IPS-20b (cell line): ENCODE data around the gene HOOK2.
"Not testable (repeated sequence)": the region's sequence is repeated elsewhere in the genome, so short reads cannot be mapped to it uniquely, and the experiment has no call there.

Experiments
- H3K27ac ChIP-seq: one replicate; pipeline ENCODE4 v1.5.1; 2013; ENCODE audit warnings: low read length
- H3K27me3 ChIP-seq: 2 replicates; pipeline ENCODE4 v1.6.1; 2013; ENCODE audit warnings: mild to moderate bottlenecking, low read length, inconsistent platforms; ENCODE audit not compliant: insufficient read depth
- H3K36me3 ChIP-seq: 2 replicates; pipeline ENCODE4 v1.6.1; 2013; ENCODE audit warnings: low read depth, mild to moderate bottlenecking, inconsistent platforms, low read length, moderate library complexity; ENCODE audit not compliant: insufficient read depth
- H3K4me1 ChIP-seq: 2 replicates; pipeline ENCODE4 v1.6.1; 2013; ENCODE audit warnings: mild to moderate bottlenecking, control low read depth, inconsistent platforms, low read length, moderate library complexity; ENCODE audit not compliant: insufficient read depth
- H3K4me3 ChIP-seq: 2 replicates; pipeline ENCODE4 v1.5.1; 2013; ENCODE audit warnings: mild to moderate bottlenecking, low read length, inconsistent platforms
- H3K9ac ChIP-seq: 2 replicates; pipeline ENCODE4 v1.6.1; 2013; ENCODE audit warnings: low read depth, mild to moderate bottlenecking, inconsistent platforms, low read length, moderate library complexity
- H3K9me3 ChIP-seq: 2 replicates; pipeline ENCODE4 v1.6.1; 2013; ENCODE audit warnings: mild to moderate bottlenecking, low read depth, low read length, inconsistent platforms; ENCODE audit not compliant: insufficient read depth

The HOOK2 gene

DNA sequence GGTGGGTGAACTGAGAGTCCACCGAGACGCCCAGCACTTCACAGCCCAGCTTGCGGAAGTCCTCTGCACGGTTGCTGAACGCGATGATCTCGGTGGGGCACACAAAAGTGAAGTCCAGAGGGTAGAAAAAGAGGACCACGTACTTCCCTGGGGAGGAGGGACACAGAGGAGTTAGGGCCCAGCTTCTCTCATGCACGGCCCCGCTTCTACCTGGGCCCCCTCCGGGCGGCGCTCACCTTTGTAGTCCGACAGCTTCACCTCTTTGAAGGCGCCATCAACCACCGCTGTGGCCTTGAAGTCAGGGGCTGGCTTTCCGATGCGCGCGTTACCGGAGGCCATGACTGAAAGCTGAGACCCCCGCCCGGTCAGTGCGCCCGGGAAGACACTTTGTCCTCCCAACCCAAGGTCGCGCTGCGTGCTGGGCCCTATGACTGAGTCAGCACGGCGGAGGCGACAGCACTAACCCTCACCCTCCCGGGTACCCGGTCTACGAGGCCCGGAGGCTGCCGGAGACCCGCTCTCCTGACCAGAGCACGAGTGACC, 25.6 kb upstream of the HOOK2 start:
- Histone ChIP-seq H3K27me3 (peaks cover 6% of the 10 kb centered on the region), H3K27ac (peak overlapping the region; percentile 78), H3K36me3 (peaks cover 31% of the 10 kb centered on the region)

GRCh38 chr19:12800466-12800770, 25.1 kb upstream of the HOOK2 start:
- peak overlapping the region; percentile 90 for H3K4me3 ChIP-seq
- H3K9ac ChIP-seq: peak overlapping the region; percentile 96; the same call in 1 of the 2 replicates
- H3K27ac ChIP-seq: no peak overlapping the region

More for the DNA sequence above, 25.6 kb upstream of the HOOK2 start:
- Histone ChIP-seq H3K4me1 (peaks cover 10% of the 10 kb centered on the region), H3K9ac (peak overlapping the region; percentile 96), H3K9me3 (no peaks in the 10 kb centered on the region), H3K4me3 (peak overlapping the region; percentile 90)

GRCh38 chr19:12799742-12800465, 24.6 kb upstream of the HOOK2 start:
- Histone ChIP-seq H3K36me3 (peaks cover 31% of the 10 kb centered on the region), H3K9me3 (no peaks in the 10 kb centered on the region), H3K27ac (no peak overlapping the region), H3K9ac (peak overlapping the region; percentile 96; the same call in 1 of the 2 replicates), H3K27me3 (peaks cover 6% of the 10 kb centered on the region), H3K4me3 (peak overlapping the region; percentile 90), H3K4me1 (peaks cover 11% of the 10 kb centered on the region)

More at GRCh38 chr19:12800466-12800770, 25.1 kb upstream of the HOOK2 start:
- H3K36me3 ChIP-seq: peaks cover 31% of the 10 kb centered on the region
- H3K27me3 ChIP-seq: peaks cover 6% of the 10 kb centered on the region
- no peaks in the 10 kb centered on the region for H3K9me3 ChIP-seq
- peaks cover 11% of the 10 kb centered on the region for H3K4me1 ChIP-seq

DNA sequence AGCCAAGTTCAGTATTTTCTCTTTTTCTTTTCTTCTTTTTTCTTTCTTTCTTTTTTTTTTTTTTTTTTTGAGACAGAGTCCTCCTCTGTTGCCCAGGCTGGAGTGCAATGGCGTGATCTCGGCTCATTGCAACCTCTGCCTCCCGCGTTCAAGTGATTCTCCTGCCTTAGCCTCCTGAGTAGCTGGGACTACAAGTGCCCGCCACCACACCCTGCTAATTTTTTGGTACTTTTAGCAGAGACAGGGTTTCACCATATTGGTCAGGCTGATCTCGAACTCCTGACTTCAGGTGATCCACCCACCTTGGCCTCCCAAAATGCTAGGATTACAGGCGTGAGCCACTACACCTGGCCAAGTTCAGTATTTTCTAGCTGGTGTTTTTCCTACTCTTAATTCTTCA, 22.3 kb upstream of the HOOK2 start:
- not testable (repeated sequence) for H3K9me3 ChIP-seq, H3K9ac ChIP-seq, H3K4me3 ChIP-seq, H3K27ac ChIP-seq
- Histone ChIP-seq H3K4me1 (peaks cover 14% of the 10 kb centered on the region), H3K27me3 (peaks cover 20% of the 10 kb centered on the region), H3K36me3 (peaks cover 31% of the 10 kb centered on the region)

DNA sequence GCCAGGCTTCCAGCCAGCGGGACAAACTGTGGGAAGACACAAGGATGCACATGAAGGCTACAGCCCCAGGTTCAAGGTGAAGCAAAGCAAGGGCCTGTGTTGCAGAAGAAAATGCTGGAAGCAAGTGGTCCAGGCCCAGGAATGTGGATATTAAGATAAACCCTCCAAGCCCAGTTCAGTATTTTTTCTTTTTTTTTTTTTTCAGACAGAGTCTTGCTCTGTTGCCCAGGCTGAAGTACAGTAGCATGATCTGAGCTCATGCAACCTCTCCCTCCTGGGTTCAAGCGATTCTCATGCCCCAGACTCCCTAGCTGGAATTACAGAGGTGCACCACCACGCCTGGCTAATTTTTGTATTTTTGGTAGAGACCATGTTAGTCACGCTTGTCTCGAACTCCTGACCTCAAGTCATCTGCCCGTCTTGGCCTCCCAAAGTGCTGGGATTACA, 21.8 kb upstream of the HOOK2 start:
- Histone ChIP-seq H3K4me1 (peaks cover 14% of the 10 kb centered on the region), H3K4me3 (no peak overlapping the region), H3K36me3 (peaks cover 31% of the 10 kb centered on the region), H3K27ac (no peak overlapping the region), H3K27me3 (peaks cover 20% of the 10 kb centered on the region), H3K9me3 (no peaks in the 10 kb centered on the region), H3K9ac (no peak overlapping the region)

DNA sequence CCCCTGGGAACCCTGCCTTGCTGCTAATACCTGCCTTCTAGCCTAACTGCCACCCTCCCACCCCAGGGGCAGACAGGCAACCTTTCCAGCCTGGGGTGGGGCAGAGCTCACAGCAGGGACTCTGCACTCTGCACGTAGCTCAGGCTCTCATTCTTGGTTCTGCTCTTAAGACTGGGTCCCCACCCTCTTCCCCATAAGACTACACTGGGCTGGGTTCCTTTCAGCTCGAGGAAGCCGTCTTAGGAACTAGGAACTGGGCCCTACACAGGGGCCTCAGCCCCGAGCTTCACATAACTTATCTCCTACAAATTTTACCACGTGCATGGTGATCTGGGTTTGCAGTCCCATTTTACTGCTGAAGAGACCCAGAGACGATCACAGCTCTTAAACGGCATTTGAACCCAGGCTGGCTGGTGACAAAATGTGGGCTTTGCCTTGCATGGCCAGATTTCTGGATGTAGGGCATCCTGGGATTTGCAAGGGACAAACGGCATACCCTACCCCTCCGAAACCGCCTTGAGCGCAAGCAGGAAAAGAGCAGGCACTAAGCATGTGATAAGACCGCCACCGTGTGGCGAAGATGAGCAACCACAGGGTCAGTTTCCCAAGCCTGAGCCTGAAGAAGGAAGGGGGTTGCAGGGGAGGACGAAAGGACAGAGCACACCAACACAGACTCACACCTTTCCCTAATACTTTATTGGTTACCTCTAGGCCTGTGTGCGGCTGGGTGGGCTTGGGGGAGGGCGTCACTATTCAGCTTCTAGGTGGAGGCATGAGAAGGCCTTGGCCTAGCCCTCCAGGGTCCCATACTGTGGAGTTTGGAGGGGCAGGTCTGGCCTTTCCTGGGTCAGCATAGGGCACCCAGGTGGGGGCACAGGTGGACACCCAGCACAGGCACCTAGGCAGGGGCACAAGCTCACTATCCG, 21.1 kb upstream of the HOOK2 start:
- no peak overlapping the region for H3K4me3 ChIP-seq
- peaks cover 31% of the 10 kb centered on the region for H3K36me3 ChIP-seq
- peaks cover 27% of the 10 kb centered on the region for H3K27me3 ChIP-seq
- peaks cover 14% of the 10 kb centered on the region for H3K4me1 ChIP-seq
- H3K9me3 ChIP-seq: no peaks in the 10 kb centered on the region
- H3K9ac ChIP-seq: peak overlapping the region; percentile 16; the same call in 1 of the 2 replicates
- H3K27ac ChIP-seq: no peak overlapping the region

GRCh38 chr19:12794971-12795381, 19.6 kb upstream of the HOOK2 start:
- peaks cover 19% of the 10 kb centered on the region for H3K4me1 ChIP-seq

GRCh38 chr19:12794196-12794941, 19.0 kb upstream of the HOOK2 start:
- no peak overlapping the region for H3K27ac ChIP-seq

More at GRCh38 chr19:12794971-12795381, 19.6 kb upstream of the HOOK2 start:
- Histone ChIP-seq H3K27me3 (peaks cover 40% of the 10 kb centered on the region), H3K4me3 (no peak overlapping the region), H3K9ac (no peak overlapping the region), H3K27ac (no peak overlapping the region), H3K9me3 (no peaks in the 10 kb centered on the region), H3K36me3 (peaks cover 24% of the 10 kb centered on the region)

GRCh38 chr19:12793290-12794195, 18.2 kb upstream of the HOOK2 start:
- Histone ChIP-seq H3K4me3 (peak overlapping the region; percentile 76), H3K27ac (no peak overlapping the region), H3K27me3 (peaks cover 40% of the 10 kb centered on the region), H3K36me3 (peaks cover 11% of the 10 kb centered on the region; the same call in 1 of the 2 replicates), H3K9me3 (no peaks in the 10 kb centered on the region), H3K9ac (peak overlapping the region; percentile 75; the same call in 1 of the 2 replicates), H3K4me1 (peaks cover 26% of the 10 kb centered on the region)

More at GRCh38 chr19:12794196-12794941, 19.0 kb upstream of the HOOK2 start:
- H3K4me1 ChIP-seq: peaks cover 19% of the 10 kb centered on the region
- H3K4me3 ChIP-seq: peak overlapping the region; percentile 76; the same call in 1 of the 2 replicates
- no peaks in the 10 kb centered on the region for H3K9me3 ChIP-seq
- H3K27me3 ChIP-seq: peaks cover 40% of the 10 kb centered on the region
- H3K9ac ChIP-seq: peak overlapping the region; percentile 72; the same call in 1 of the 2 replicates
- H3K36me3 ChIP-seq: peaks cover 18% of the 10 kb centered on the region

- peaks cover 6% of the 10 kb centered on the region; the same call in 1 of the 2 replicates for H3K36me3 ChIP-seq
- H3K27ac ChIP-seq: no peak overlapping the region
- peak overlapping the region; percentile 75; the same call in 1 of the 2 replicates for H3K9ac ChIP-seq
- H3K27me3 ChIP-seq: peaks cover 40% of the 10 kb centered on the region
- H3K9me3 ChIP-seq: no peaks in the 10 kb centered on the region
- peak overlapping the region; percentile 76 for H3K4me3 ChIP-seq
- H3K4me1 ChIP-seq: peaks cover 31% of the 10 kb centered on the region
These were observed 17.5 kb upstream of the HOOK2 start for GRCh38 chr19:12792853-12793289.
